Upper lobe of left lung (tissue), 4 donors: ENCODE results near the gene MYO15B.

Experiments used
- CTCF ChIP-seq, 6 experiments: fragments of 450-650 bp in 4 of 6; fragments of 200-600 bp in 2 of 6; sonication (generic) in 2 of 6; IDR thresholded peaks; one replicate each; pipeline ENCODE4 v1.5.1; 2016 to 2019; ENCODE audit warnings: antibody characterized with exemption in 6 of 6
- POLR2A ChIP-seq, 4 donors: fragments of 450-650 bp; IDR thresholded peaks; one replicate each; pipeline ENCODE4 v1.5.1; 2016 to 2017; ENCODE audit warnings: antibody characterized with exemption in 4 of 4, mild to moderate bottlenecking in 2 of 4
- POLR2AphosphoS5 ChIP-seq, 2 donors: sonication (generic); formaldehyde crosslinking; IDR thresholded peaks; one replicate each; pipeline ENCODE4 v1.5.1; 2017; ENCODE audit warnings: antibody characterized with exemption in 2 of 2

- TF ChIP-seq CTCF (IDR thresholded peaks at IDR 0.05) (no peak), POLR2AphosphoS5 (IDR thresholded peaks at IDR 0.05) (no peak), POLR2A (IDR thresholded peaks at IDR 0.05) (no peak)
Observed at GRCh38 chr17:75617675-75618074, 30.1 kb downstream of the MYO15B start.
